ENCODE measurements around the gene ABLIM2.

ABLIM2 gene

GRCh38 chr4:7978907-7979651 lies 179.5 kb downstream of the ABLIM2 start:
- Histone ChIP-seq H3K36me3 (ENCODE audit: control insufficient read depth, insufficient read depth, low read length) (no peaks in the 10 kb centered on the region), H3K9me3 (ENCODE audit: control insufficient read depth, low read length) (no peaks in the 10 kb centered on the region), H3K4me3 (ENCODE audit: low read length) (no peak overlapping the region), H3K9ac (ENCODE audit: low read length) (peak overlapping the region; percentile 30), H3K27me3 (ENCODE audit: control insufficient read depth, insufficient read depth, low read length) (no peaks in the 10 kb centered on the region), H3K4me1 (ENCODE audit: control insufficient read depth, insufficient read depth, low read length) (peaks cover 36% of the 10 kb centered on the region)

GRCh38 chr4:7978489-7978888 lies 180.1 kb downstream of the ABLIM2 start:
- Histone ChIP-seq H3K9me3 (ENCODE audit: control insufficient read depth, low read length) (no peaks in the 10 kb centered on the region), H3K27me3 (ENCODE audit: control insufficient read depth, insufficient read depth, low read length) (no peaks in the 10 kb centered on the region), H3K36me3 (ENCODE audit: control insufficient read depth, insufficient read depth, low read length) (no peaks in the 10 kb centered on the region), H3K4me3 (ENCODE audit: low read length) (no peak overlapping the region), H3K4me1 (ENCODE audit: control insufficient read depth, insufficient read depth, low read length) (peaks cover 39% of the 10 kb centered on the region), H3K9ac (ENCODE audit: low read length) (peak overlapping the region; percentile 30)

DNA sequence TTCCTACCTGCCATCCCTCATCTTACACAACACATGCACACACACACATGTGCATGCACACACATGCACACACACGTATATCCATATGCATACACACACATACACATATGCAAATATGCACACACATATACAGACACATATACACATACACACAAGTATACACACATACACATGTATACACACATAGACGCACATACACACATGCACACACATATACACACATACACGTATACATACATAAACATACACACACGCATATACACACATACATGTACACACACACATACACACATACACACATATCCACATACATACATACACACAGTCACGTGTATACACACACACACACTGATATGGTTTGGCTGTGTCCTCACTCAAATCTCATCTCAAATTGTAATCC lies 182.0 kb downstream of the ABLIM2 start:
- no peaks in the 10 kb centered on the region for H3K36me3 ChIP-seq (ENCODE audit: control insufficient read depth, insufficient read depth, low read length)
- H3K27me3 ChIP-seq (ENCODE audit: control insufficient read depth, insufficient read depth, low read length), result no peaks in the 10 kb centered on the region
- H3K9ac ChIP-seq (ENCODE audit: low read length), result no peak overlapping the region
- no peak overlapping the region for H3K4me3 ChIP-seq (ENCODE audit: low read length)
- peaks cover 51% of the 10 kb centered on the region for H3K4me1 ChIP-seq (ENCODE audit: control insufficient read depth, insufficient read depth, low read length)
- H3K9me3 ChIP-seq (ENCODE audit: control insufficient read depth, low read length), result no peaks in the 10 kb centered on the region

DNA sequence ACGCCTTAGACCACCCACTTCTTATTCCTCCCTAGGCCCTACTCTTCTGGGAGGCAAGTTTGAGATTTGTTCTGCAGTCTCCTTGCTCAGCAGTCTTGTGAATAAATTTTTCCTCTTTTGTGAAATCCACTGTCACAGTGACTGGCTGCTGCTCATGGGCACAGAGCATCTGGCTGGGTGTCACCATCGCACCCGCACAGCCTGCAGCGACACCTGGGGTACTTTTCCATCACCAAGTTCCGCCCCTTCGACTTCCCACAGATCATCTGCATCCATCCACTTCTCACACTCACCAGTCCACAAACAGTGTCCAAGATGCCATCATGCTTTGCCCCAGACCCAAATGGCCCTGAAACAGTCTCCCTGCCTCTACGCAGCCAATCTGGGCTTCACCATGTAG lies 182.6 kb downstream of the ABLIM2 start:
- Histone ChIP-seq H3K9ac (ENCODE audit: low read length) (no peak overlapping the region), H3K27me3 (ENCODE audit: control insufficient read depth, insufficient read depth, low read length) (no peaks in the 10 kb centered on the region), H3K9me3 (ENCODE audit: control insufficient read depth, low read length) (no peaks in the 10 kb centered on the region), H3K4me3 (ENCODE audit: low read length) (no peak overlapping the region), H3K4me1 (ENCODE audit: control insufficient read depth, insufficient read depth, low read length) (peaks cover 51% of the 10 kb centered on the region), H3K36me3 (ENCODE audit: control insufficient read depth, insufficient read depth, low read length) (no peaks in the 10 kb centered on the region)

DNA sequence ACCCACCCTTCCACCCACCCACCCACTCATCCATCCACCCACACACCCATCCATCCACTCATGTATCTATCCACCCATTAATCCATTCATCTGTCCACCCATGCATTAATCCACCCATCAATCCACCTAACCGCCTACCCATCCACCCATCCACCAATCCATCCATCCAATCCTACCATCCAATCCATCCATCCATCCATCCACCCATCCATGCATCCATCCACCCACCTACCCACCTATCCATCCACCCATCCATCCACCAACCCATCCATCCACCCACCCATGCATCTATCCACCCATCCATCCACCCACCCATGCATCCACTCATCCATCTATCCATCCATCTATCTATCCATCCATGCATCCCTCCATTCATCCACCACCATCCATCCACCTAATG lies 184.2 kb downstream of the ABLIM2 start:
- Histone ChIP-seq H3K36me3 (ENCODE audit: control insufficient read depth, insufficient read depth, low read length) (no peaks in the 10 kb centered on the region), H3K4me1 (ENCODE audit: control insufficient read depth, insufficient read depth, low read length) (peaks cover 56% of the 10 kb centered on the region), H3K9ac (ENCODE audit: low read length) (no peak overlapping the region), H3K27me3 (ENCODE audit: control insufficient read depth, insufficient read depth, low read length) (no peaks in the 10 kb centered on the region), H3K9me3 (ENCODE audit: control insufficient read depth, low read length) (no peaks in the 10 kb centered on the region), H3K4me3 (ENCODE audit: low read length) (no peak overlapping the region)

DNA sequence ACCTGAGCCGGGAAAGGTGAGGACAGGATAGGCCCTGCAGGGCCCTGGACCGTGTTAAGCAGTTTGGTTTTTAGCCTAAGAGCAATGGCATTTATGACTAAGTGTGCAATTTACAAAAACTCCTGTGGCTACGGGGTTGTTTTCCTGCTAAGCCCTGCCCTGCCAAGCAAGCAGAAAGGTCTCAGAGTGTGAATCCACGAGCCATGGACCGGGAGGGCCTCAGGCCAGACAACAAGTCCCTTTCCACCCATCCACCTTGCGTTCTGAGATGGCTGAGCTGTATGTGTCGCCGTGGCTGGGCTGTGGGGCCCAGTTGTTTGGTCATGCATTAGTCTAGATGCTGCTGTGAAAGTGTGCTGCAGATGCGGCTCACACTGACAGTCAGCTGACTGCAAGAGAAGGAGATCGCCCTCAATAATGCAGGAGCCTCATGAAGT lies 185.1 kb downstream of the ABLIM2 start:
- Histone ChIP-seq H3K27me3 (ENCODE audit: control insufficient read depth, insufficient read depth, low read length) (no peaks in the 10 kb centered on the region), H3K36me3 (ENCODE audit: control insufficient read depth, insufficient read depth, low read length) (no peaks in the 10 kb centered on the region), H3K9ac (ENCODE audit: low read length) (no peak overlapping the region), H3K9me3 (ENCODE audit: control insufficient read depth, low read length) (no peaks in the 10 kb centered on the region), H3K4me3 (ENCODE audit: low read length) (no peak overlapping the region), H3K4me1 (ENCODE audit: control insufficient read depth, insufficient read depth, low read length) (peaks cover 51% of the 10 kb centered on the region)

- Histone ChIP-seq H3K9me3 (ENCODE audit: control insufficient read depth, low read length) (no peaks in the 10 kb centered on the region), H3K4me3 (ENCODE audit: low read length) (no peak overlapping the region), H3K27me3 (ENCODE audit: control insufficient read depth, insufficient read depth, low read length) (no peaks in the 10 kb centered on the region), H3K36me3 (ENCODE audit: control insufficient read depth, insufficient read depth, low read length) (no peaks in the 10 kb centered on the region), H3K9ac (ENCODE audit: low read length) (peak overlapping the region; percentile 73), H3K4me1 (ENCODE audit: control insufficient read depth, insufficient read depth, low read length) (peaks cover 56% of the 10 kb centered on the region)
Observed at GRCh38 chr4:7971881-7972500, 186.6 kb downstream of the ABLIM2 start.

DNA sequence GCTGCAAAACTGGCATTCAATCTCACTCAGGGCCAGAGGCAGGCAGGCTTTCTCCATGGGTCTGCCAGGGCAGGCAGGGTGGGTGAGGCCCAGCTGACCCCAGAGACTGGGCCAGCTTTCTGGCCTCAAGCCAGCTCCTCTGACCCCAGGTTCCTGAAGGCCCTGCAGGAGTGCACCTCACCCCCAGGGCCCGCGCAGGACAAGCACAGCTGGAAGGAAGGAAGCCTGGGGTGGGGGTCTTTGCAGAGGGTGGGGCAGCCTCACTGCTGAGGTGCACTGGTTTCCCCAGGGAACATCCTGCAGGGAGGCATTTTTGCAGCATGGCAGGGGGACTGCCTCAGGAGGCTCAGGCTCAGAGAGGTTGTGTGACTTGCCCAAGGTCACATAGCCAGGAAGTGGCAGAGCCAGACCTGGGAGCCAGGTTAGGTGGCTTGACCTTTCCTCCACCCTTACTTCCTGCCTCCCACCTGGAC lies 187.4 kb downstream of the ABLIM2 start:
- no peak overlapping the region for H3K4me3 ChIP-seq (ENCODE audit: low read length)
- peak overlapping the region; percentile 73 for H3K9ac ChIP-seq (ENCODE audit: low read length)
- peaks cover 56% of the 10 kb centered on the region for H3K4me1 ChIP-seq (ENCODE audit: control insufficient read depth, insufficient read depth, low read length)
- H3K36me3 ChIP-seq (ENCODE audit: control insufficient read depth, insufficient read depth, low read length), result no peaks in the 10 kb centered on the region
- no peaks in the 10 kb centered on the region for H3K27me3 ChIP-seq (ENCODE audit: control insufficient read depth, insufficient read depth, low read length)
- no peaks in the 10 kb centered on the region for H3K9me3 ChIP-seq (ENCODE audit: control insufficient read depth, low read length)

DNA sequence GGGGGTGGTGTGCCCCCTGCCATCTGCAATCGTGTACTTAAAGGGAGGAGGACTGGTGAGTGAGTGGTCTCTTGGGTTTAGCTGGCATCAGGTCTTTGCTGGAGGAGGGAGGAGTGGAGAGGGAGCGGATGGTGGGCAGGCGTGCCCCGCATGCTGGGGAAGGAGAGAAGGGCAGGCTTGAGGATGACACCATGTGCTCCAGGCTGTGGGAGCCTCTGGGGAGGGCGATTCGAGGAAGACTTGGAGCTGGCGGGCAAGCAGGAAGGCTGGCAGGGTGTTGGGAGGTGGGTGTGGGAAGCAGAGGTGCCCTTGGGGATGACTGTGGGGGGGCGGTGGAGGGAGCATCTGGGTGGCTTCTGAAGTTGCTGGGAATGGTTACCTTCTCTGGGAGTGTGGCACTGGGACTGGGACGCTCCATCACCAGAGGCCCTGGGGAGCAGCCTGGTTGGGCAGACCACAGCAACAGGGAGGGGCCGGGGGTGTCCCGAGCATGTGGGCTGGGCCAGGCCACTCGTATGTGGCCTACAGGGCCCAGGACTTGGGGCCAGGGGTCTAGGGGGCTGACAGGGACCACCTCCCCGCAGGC lies 188.2 kb downstream of the ABLIM2 start:
- no peaks in the 10 kb centered on the region for H3K27me3 ChIP-seq (ENCODE audit: control insufficient read depth, insufficient read depth, low read length)
- H3K4me3 ChIP-seq (ENCODE audit: low read length), result peak overlapping the region; percentile 28
- peak overlapping the region; percentile 73 for H3K9ac ChIP-seq (ENCODE audit: low read length)
- no peaks in the 10 kb centered on the region for H3K36me3 ChIP-seq (ENCODE audit: control insufficient read depth, insufficient read depth, low read length)
- peaks cover 59% of the 10 kb centered on the region for H3K4me1 ChIP-seq (ENCODE audit: control insufficient read depth, insufficient read depth, low read length)
- no peaks in the 10 kb centered on the region for H3K9me3 ChIP-seq (ENCODE audit: control insufficient read depth, low read length)

DNA sequence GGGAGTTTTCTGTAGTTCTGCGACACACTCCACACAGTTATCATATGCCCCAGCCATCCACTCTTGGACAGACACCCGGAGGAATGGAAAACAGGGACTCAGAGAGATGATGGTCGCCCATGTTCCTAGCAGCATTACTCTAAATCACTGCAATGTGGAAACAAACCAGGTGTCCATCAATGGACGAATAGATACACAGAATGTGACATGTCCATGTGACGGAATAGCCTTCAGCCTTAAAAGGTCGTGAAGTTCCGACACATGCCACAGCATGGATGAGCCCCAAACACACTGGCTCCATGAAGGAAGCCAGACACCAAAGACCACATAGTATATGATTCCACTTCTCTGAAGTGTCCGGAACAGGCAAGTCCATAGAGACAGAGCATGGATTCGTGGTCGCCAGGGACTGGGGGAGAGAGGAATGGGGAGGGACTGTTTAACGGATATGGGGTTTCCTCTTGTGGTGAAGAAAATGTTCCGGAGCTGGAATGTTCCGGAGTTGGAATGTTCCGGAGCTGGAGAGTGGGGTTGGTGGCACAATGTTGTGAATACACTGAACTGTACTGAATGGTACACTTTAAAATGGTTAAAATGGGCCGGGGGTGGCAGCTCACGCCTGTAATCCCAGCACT lies 190.2 kb downstream of the ABLIM2 start:
- H3K9ac ChIP-seq (ENCODE audit: low read length), result no peak overlapping the region
- no peaks in the 10 kb centered on the region for H3K36me3 ChIP-seq (ENCODE audit: control insufficient read depth, insufficient read depth, low read length)
- no peaks in the 10 kb centered on the region for H3K9me3 ChIP-seq (ENCODE audit: control insufficient read depth, low read length)
- H3K4me3 ChIP-seq (ENCODE audit: low read length), result no peak overlapping the region
- H3K27me3 ChIP-seq (ENCODE audit: control insufficient read depth, insufficient read depth, low read length), result no peaks in the 10 kb centered on the region
- H3K4me1 ChIP-seq (ENCODE audit: control insufficient read depth, insufficient read depth, low read length), result peaks cover 64% of the 10 kb centered on the region

DNA sequence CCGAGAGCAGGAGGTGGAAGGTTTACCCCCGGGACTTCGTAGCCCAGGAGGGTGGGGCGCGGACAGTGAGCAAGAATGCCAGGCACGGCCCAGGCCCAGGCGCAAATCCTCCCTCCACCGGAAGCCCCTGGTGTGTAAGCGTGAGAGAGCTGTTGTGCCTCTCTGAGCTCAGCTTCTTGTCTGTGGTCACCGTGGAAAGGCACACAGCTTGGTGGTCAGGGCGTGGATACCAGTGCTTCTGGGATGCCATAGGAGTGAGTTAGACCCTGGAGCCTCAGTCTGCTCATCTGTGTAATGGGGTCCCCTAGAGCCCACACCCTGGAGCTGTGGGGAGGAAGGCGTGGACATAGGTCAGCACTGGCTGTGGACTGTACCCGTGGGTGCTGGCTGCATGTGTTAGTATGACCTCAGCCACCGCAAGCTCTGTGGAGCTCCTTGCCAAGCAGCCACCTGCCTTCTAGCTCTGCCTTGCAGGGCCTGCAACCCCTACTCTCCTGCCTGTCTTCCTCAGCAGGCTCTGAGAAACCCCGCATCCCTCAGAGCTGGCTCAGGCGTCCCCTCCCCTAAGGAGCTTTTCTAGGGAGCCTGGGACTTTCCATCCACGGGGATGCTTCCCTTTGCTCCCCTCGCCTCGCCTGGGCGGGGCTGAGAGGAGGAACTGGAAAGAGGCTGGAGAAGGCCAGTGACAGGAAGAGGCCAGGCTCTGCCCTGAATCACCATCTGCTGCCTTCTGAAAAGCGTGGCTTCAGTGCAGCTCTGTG lies 190.9 kb downstream of the ABLIM2 start:
- Histone ChIP-seq H3K9me3 (ENCODE audit: control insufficient read depth, low read length) (no peaks in the 10 kb centered on the region), H3K4me1 (ENCODE audit: control insufficient read depth, insufficient read depth, low read length) (peaks cover 57% of the 10 kb centered on the region), H3K9ac (ENCODE audit: low read length) (no peak overlapping the region), H3K36me3 (ENCODE audit: control insufficient read depth, insufficient read depth, low read length) (no peaks in the 10 kb centered on the region), H3K4me3 (ENCODE audit: low read length) (no peak overlapping the region), H3K27me3 (ENCODE audit: control insufficient read depth, insufficient read depth, low read length) (no peaks in the 10 kb centered on the region)
